ENCODE data around the gene CFAP73.

The CFAP73 gene

GRCh38 chr12:113154351-113154973, 4.9 kb downstream of the CFAP73 start:
- no peak for ATAC-seq (replicated peaks)
- DNase-seq: no peak
- Mint-ChIP-seq H3K27me3 (peaks cover 21 to 25% of the 10 kb centered on the region in 2 donors), H3K4me3 (peak overlapping the region; percentile 41 to 83), H3K4me1 (ENCODE audit: low read depth in 2 of 2) (peaks cover 11 to 16% of the 10 kb centered on the region in 2 donors), H3K27ac (no peak overlapping the region), H3K9me3 (no peaks in the 10 kb centered on the region), H3K36me3 (ENCODE audit: insufficient read depth) (peaks cover 17% of the 10 kb centered on the region)

GRCh38 chr12:113155060-113155459, 5.5 kb downstream of the CFAP73 start:
- H3K27me3 Mint-ChIP-seq: peaks cover 17 to 21% of the 10 kb centered on the region in 2 donors
- no peaks in the 10 kb centered on the region for H3K9me3 Mint-ChIP-seq
- H3K36me3 Mint-ChIP-seq (ENCODE audit: insufficient read depth): peaks cover 20% of the 10 kb centered on the region
- no peak overlapping the region for H3K27ac Mint-ChIP-seq
- no peak for ATAC-seq (replicated peaks)
- H3K4me3 Mint-ChIP-seq: peak overlapping the region in 1 of 2 donors; percentile 83
- no peak for DNase-seq
- H3K4me1 Mint-ChIP-seq (ENCODE audit: low read depth in 2 of 2): peaks cover 11 to 16% of the 10 kb centered on the region in 2 donors

- no peak for ATAC-seq (replicated peaks)
- Mint-ChIP-seq H3K4me3 (no peak overlapping the region), H3K27me3 (peaks cover 11 to 15% of the 10 kb centered on the region in 2 donors), H3K27ac (no peak overlapping the region), H3K36me3 (ENCODE audit: insufficient read depth) (peaks cover 24% of the 10 kb centered on the region), H3K4me1 (ENCODE audit: low read depth in 2 of 2) (peaks cover 11 to 16% of the 10 kb centered on the region in 2 donors), H3K9me3 (no peaks in the 10 kb centered on the region)
- no peak for DNase-seq
Measured at GRCh38 chr12:113155646-113156045, 6.1 kb downstream of the CFAP73 start.

GRCh38 chr12:113157218-113157859, 7.8 kb downstream of the CFAP73 start:
- H3K4me1 Mint-ChIP-seq (ENCODE audit: low read depth in 2 of 2): peaks cover 7 to 16% of the 10 kb centered on the region in 2 donors
- ATAC-seq (replicated peaks) (no peak), DNase-seq (no peak)
- H3K4me3 Mint-ChIP-seq: no peak overlapping the region
- H3K9me3 Mint-ChIP-seq: no peaks in the 10 kb centered on the region
- peaks cover 3 to 4% of the 10 kb centered on the region in 2 donors for H3K27me3 Mint-ChIP-seq
- no peak overlapping the region for H3K27ac Mint-ChIP-seq
- H3K36me3 Mint-ChIP-seq (ENCODE audit: insufficient read depth): peaks cover 35% of the 10 kb centered on the region

- DNase-seq: no peak
- Mint-ChIP-seq H3K9me3 (no peaks in the 10 kb centered on the region), H3K36me3 (ENCODE audit: insufficient read depth) (peaks cover 40% of the 10 kb centered on the region), H3K27ac (no peak overlapping the region), H3K4me1 (ENCODE audit: low read depth in 2 of 2) (peaks cover 3 to 12% of the 10 kb centered on the region in 2 donors), H3K4me3 (no peak overlapping the region), H3K27me3 (no peaks in the 10 kb centered on the region)
- no peak for ATAC-seq (replicated peaks)
Measured at GRCh38 chr12:113158439-113159203, 9.1 kb downstream of the CFAP73 start.

GRCh38 chr12:113159937-113160336, 10.4 kb downstream of the CFAP73 start:
- H3K36me3 Mint-ChIP-seq (ENCODE audit: insufficient read depth): peaks cover 50% of the 10 kb centered on the region
- no peaks in the 10 kb centered on the region for H3K9me3 Mint-ChIP-seq
- H3K4me1 Mint-ChIP-seq (ENCODE audit: low read depth in 2 of 2): peaks cover 0 to 9% of the 10 kb centered on the region in 2 donors
- DNase-seq: no peak
- H3K4me3 Mint-ChIP-seq: no peak overlapping the region
- no peak for ATAC-seq (replicated peaks)
- no peaks in the 10 kb centered on the region for H3K27me3 Mint-ChIP-seq
- no peak overlapping the region for H3K27ac Mint-ChIP-seq

- Mint-ChIP-seq H3K36me3 (ENCODE audit: insufficient read depth) (peaks cover 66% of the 10 kb centered on the region), H3K4me1 (ENCODE audit: low read depth in 2 of 2) (peaks cover 0 to 9% of the 10 kb centered on the region in 2 donors), H3K4me3 (no peak overlapping the region), H3K27me3 (no peaks in the 10 kb centered on the region), H3K27ac (peak overlapping the region; percentile 28 to 81), H3K9me3 (no peaks in the 10 kb centered on the region)
- no peak for DNase-seq
- no peak for ATAC-seq (replicated peaks)
Measured at GRCh38 chr12:113161415-113162016, 12.0 kb downstream of the CFAP73 start.

- Mint-ChIP-seq H3K9me3 (no peaks in the 10 kb centered on the region), H3K27ac (peak overlapping the region in 1 of 2 donors; percentile 75), H3K36me3 (ENCODE audit: insufficient read depth) (peaks cover 73% of the 10 kb centered on the region), H3K27me3 (no peaks in the 10 kb centered on the region), H3K4me3 (no peak overlapping the region), H3K4me1 (ENCODE audit: low read depth in 2 of 2) (peaks cover 0 to 6% of the 10 kb centered on the region in 2 donors)
- ATAC-seq (replicated peaks): no peak
- no peak for DNase-seq
Measured at GRCh38 chr12:113162102-113163029, 12.8 kb downstream of the CFAP73 start.

- H3K4me3 Mint-ChIP-seq: no peak overlapping the region
- H3K9me3 Mint-ChIP-seq: no peaks in the 10 kb centered on the region
- H3K27ac Mint-ChIP-seq: peak overlapping the region; percentile 56 to 75
- no peak for DNase-seq
- peaks cover 71% of the 10 kb centered on the region for H3K36me3 Mint-ChIP-seq (ENCODE audit: insufficient read depth)
- H3K4me1 Mint-ChIP-seq (ENCODE audit: low read depth in 2 of 2): peaks cover 0 to 6% of the 10 kb centered on the region in 2 donors
- no peaks in the 10 kb centered on the region for H3K27me3 Mint-ChIP-seq
- ATAC-seq (replicated peaks): no peak
Measured at GRCh38 chr12:113163030-113163360, 13.5 kb downstream of the CFAP73 start.

GRCh38 chr12:113164014-113164413, 14.5 kb downstream of the CFAP73 start:
- Mint-ChIP-seq H3K4me3 (no peak overlapping the region), H3K27me3 (no peaks in the 10 kb centered on the region), H3K36me3 (ENCODE audit: insufficient read depth) (peaks cover 73% of the 10 kb centered on the region), H3K4me1 (ENCODE audit: low read depth in 2 of 2) (peaks cover 0 to 6% of the 10 kb centered on the region in 2 donors), H3K27ac (no peak overlapping the region), H3K9me3 (no peaks in the 10 kb centered on the region)
- DNase-seq: no peak
- no peak for ATAC-seq (replicated peaks)

- Mint-ChIP-seq H3K4me3 (no peak overlapping the region), H3K27me3 (no peaks in the 10 kb centered on the region), H3K27ac (no peak overlapping the region), H3K9me3 (no peaks in the 10 kb centered on the region), H3K36me3 (ENCODE audit: insufficient read depth) (peaks cover 76% of the 10 kb centered on the region), H3K4me1 (ENCODE audit: low read depth in 2 of 2) (peaks cover 2 to 6% of the 10 kb centered on the region in 2 donors)
- ATAC-seq (replicated peaks) (no peak), DNase-seq (no peak)
Measured at GRCh38 chr12:113165521-113166450, 16.3 kb downstream of the CFAP73 start.

- Mint-ChIP-seq H3K4me1 (ENCODE audit: low read depth in 2 of 2) (peaks cover 0 to 6% of the 10 kb centered on the region in 2 donors), H3K27ac (peak overlapping the region in 1 of 2 donors; percentile 81), H3K36me3 (ENCODE audit: insufficient read depth) (peaks cover 87% of the 10 kb centered on the region), H3K4me3 (no peak overlapping the region), H3K9me3 (no peaks in the 10 kb centered on the region), H3K27me3 (no peaks in the 10 kb centered on the region)
- ATAC-seq (replicated peaks): no peak
- DNase-seq: no peak
Measured at GRCh38 chr12:113167868-113168267, 18.3 kb downstream of the CFAP73 start.

All from effector memory CD8-positive, alpha-beta T cell (primary cell).